Naive thymus-derived CD4-positive, alpha-beta T cell (primary cell): ENCODE results near the gene CCL1. TPM values are rescaled to one million over a fixed set of nuclear protein-coding genes. Genes with fewer than 3 reads are reported as not detected.

ENCODE experiments used
- ATAC-seq: fragments of 150-1000 bp; cut with Tn5 transposase; 2 replicates; pipeline ENCODE4 v1.10.0; 2021; ENCODE audit warnings: mild to moderate bottlenecking, moderate library complexity
- CTCF ChIA-PET: fragments of 350-600 bp; sonication (Branson Sonifier 250); formaldehyde crosslinking; loops from one replicate; lab custom pipeline; 2021; ENCODE audit warnings: antibody characterized with exemption; lab: Charles Lee
- POLR2A ChIA-PET: fragments of 350-600 bp; sonication (Branson Sonifier 250); formaldehyde crosslinking; loops from one replicate; lab custom pipeline; 2021; ENCODE audit warnings: antibody characterized with exemption, inconsistent platforms; lab: Charles Lee
- DNase-seq, 9 donors: peaks; one replicate each; pipeline versions ENCODE4 v3.0.0 to v3.0.0-alpha.2; 2020 to 2022; ENCODE audit warnings: mixed read lengths in 1 of 9
- H3K27ac ChIP-seq: one replicate; pipeline ENCODE4 v1.7.0; 2013; ENCODE audit warnings: mild to moderate bottlenecking, low read depth, low read length, moderate library complexity
- H3K27me3 ChIP-seq, 2 donors: one replicate each; pipeline ENCODE4 v1.7.0; 2013; ENCODE audit warnings: low read length in 2 of 2, mild to moderate bottlenecking in 2 of 2, moderate library complexity in 2 of 2; ENCODE audit not compliant: control insufficient read depth in 2 of 2, insufficient read depth in 2 of 2
- H3K36me3 ChIP-seq, 3 experiments: 1 replicate in 2 of 3; 2 replicates in 1 of 3; pipeline ENCODE4 v1.7.0; 2013; ENCODE audit warnings: low read length in 3 of 3, mild to moderate bottlenecking in 3 of 3, moderate library complexity in 1 of 3; ENCODE audit not compliant: insufficient read depth in 3 of 3, control insufficient read depth in 2 of 3
- H3K4me1 ChIP-seq, 2 donors: one replicate each; pipeline ENCODE4 v1.7.0; 2013; ENCODE audit warnings: low read length in 2 of 2, mild to moderate bottlenecking in 2 of 2, moderate library complexity in 1 of 2; ENCODE audit not compliant: control insufficient read depth in 2 of 2, insufficient read depth in 2 of 2
- H3K4me3 ChIP-seq: 2 replicates; pipeline ENCODE4 v1.7.0; 2013; ENCODE audit warnings: mild to moderate bottlenecking, low read length
- H3K9me3 ChIP-seq, 3 experiments: 1 replicate in 2 of 3; 2 replicates in 1 of 3; pipeline ENCODE4 v1.7.0; 2013; ENCODE audit warnings: low read length in 3 of 3; ENCODE audit not compliant: control insufficient read depth in 2 of 3
- H3K27ac Mint-ChIP-seq, 9 donors: one replicate each; pipeline ENCODE4 v1.8.0; 2020 to 2022; ENCODE audit warnings: mixed read lengths in 9 of 9, mild to moderate bottlenecking in 8 of 9, moderate library complexity in 5 of 9, inconsistent platforms in 2 of 9
- H3K27me3 Mint-ChIP-seq, 5 donors: one replicate each; pipeline ENCODE4 v1.8.0; 2021 to 2022; ENCODE audit warnings: mixed read lengths in 5 of 5, mild to moderate bottlenecking in 1 of 5
- H3K36me3 Mint-ChIP-seq, 5 donors: one replicate each; pipeline ENCODE4 v1.8.0; 2020 to 2022; ENCODE audit warnings: mixed read lengths in 5 of 5, mild to moderate bottlenecking in 3 of 5, inconsistent platforms in 1 of 5
- H3K4me1 Mint-ChIP-seq, 7 donors: one replicate each; pipeline ENCODE4 v1.8.0; 2020 to 2022; ENCODE audit warnings: mixed read lengths in 7 of 7, mild to moderate bottlenecking in 3 of 7, inconsistent platforms in 1 of 7
- H3K4me3 Mint-ChIP-seq, 10 donors: one replicate each; pipeline ENCODE4 v1.8.0; 2020 to 2022; ENCODE audit warnings: mild to moderate bottlenecking in 10 of 10, mixed read lengths in 10 of 10, moderate library complexity in 6 of 10, inconsistent platforms in 2 of 10
- H3K9me3 Mint-ChIP-seq, 11 donors: one replicate each; pipeline ENCODE4 v1.8.0; 2020 to 2022; ENCODE audit warnings: mixed read lengths in 11 of 11, mild to moderate bottlenecking in 4 of 11, inconsistent platforms in 1 of 11, moderate library complexity in 1 of 11
- intact Hi-C, 2 donors: fragments of 100-400 bp; cut with micrococcal nuclease; formaldehyde crosslinking; loops; one replicate each; pipeline ENCODE4 v1.15.1; 2023
- polyA plus RNA-seq, 2 donors: library from polyadenylated mRNA; unstranded; fragments of 300-500 nt; fragmentation: Illumina TruSeq; gene quantifications; one replicate each; pipeline ENCODE4 v1.2.3, GENCODE V29; 2021
- total RNA-seq, 6 experiments: library from RNA in 5 of 6; stranded (reverse) in 5 of 6; gene quantifications; 1 replicate in 5 of 6; 2 replicates in 1 of 6; pipeline ENCODE4 v1.2.3 and lab custom pipeline; 2021 to 2026

CCL1 gene
- total and polyA plus RNA-seq, 7 experiments from 2014 or later, result 17.4 TPM; not detected in 6

GRCh38 chr17:34391241-34391640, 28.2 kb upstream of the CCL1 start:
- no peaks in the 10 kb centered on the region for H3K9me3 ChIP-seq
- peaks cover 0 to 4% (median 0%) of the 10 kb centered on the region in 5 donors for H3K36me3 Mint-ChIP-seq
- no peak overlapping the region for H3K4me3 ChIP-seq
- ChIA-PET POLR2A (no interaction called here), CTCF (no interaction called here)
- no peaks in the 10 kb centered on the region for H3K4me1 ChIP-seq
- H3K36me3 ChIP-seq, result no peaks in the 10 kb centered on the region
- no peak overlapping the region for H3K27ac ChIP-seq
- H3K4me3 Mint-ChIP-seq, result no peak overlapping the region
- ATAC-seq (no peak), DNase-seq (no peak)
- H3K27ac Mint-ChIP-seq, result no peak overlapping the region
- peaks cover 0 to 37% (median 0%) of the 10 kb centered on the region in 7 donors for H3K4me1 Mint-ChIP-seq
- no peaks in the 10 kb centered on the region for H3K9me3 Mint-ChIP-seq
- H3K27me3 ChIP-seq, result no peaks in the 10 kb centered on the region
- peaks cover 7 to 29% (median 14%) of the 10 kb centered on the region in 5 donors for H3K27me3 Mint-ChIP-seq
- intact Hi-C loops, result no loop called here

GRCh38 chr17:34390649-34391048, 27.6 kb upstream of the CCL1 start:
- H3K27me3 ChIP-seq, result no peaks in the 10 kb centered on the region
- ATAC-seq (no peak), DNase-seq (no peak)
- ChIA-PET CTCF (no interaction called here), POLR2A (no interaction called here)
- no peaks in the 10 kb centered on the region for H3K9me3 ChIP-seq
- H3K27ac ChIP-seq, result no peak overlapping the region
- H3K4me3 Mint-ChIP-seq, result peak overlapping the region in 1 of 10 donors; percentile 12
- peaks cover 0 to 4% (median 0%) of the 10 kb centered on the region in 5 donors for H3K36me3 Mint-ChIP-seq
- peaks cover 0 to 37% (median 0%) of the 10 kb centered on the region in 7 donors for H3K4me1 Mint-ChIP-seq
- no peaks in the 10 kb centered on the region for H3K36me3 ChIP-seq
- H3K27ac Mint-ChIP-seq, result no peak overlapping the region
- intact Hi-C loops, result no loop called here
- H3K27me3 Mint-ChIP-seq, result peaks cover 12 to 29% (median 14%) of the 10 kb centered on the region in 5 donors
- H3K4me3 ChIP-seq, result no peak overlapping the region
- H3K4me1 ChIP-seq, result no peaks in the 10 kb centered on the region
- no peaks in the 10 kb centered on the region for H3K9me3 Mint-ChIP-seq

- ATAC-seq (no peak), DNase-seq (peak in 1 of 9 donors; percentile 38)
- POLR2A ChIA-PET, result no interaction called here
- H3K36me3 ChIP-seq, result no peaks in the 10 kb centered on the region
- no peaks in the 10 kb centered on the region for H3K9me3 ChIP-seq
- Mint-ChIP-seq H3K4me3 (peak overlapping the region in 1 of 10 donors; percentile 61), H3K9me3 (no peaks in the 10 kb centered on the region), H3K36me3 (peaks cover 0 to 2% (median 0%) of the 10 kb centered on the region in 5 donors), H3K27ac (peak overlapping the region in 2 of 9 donors; percentile 15 to 17), H3K4me1 (peaks cover 0 to 44% (median 0%) of the 10 kb centered on the region in 7 donors), H3K27me3 (peaks cover 14 to 29% (median 23%) of the 10 kb centered on the region in 5 donors)
- H3K4me1 ChIP-seq, result no peaks in the 10 kb centered on the region
- intact Hi-C loops, result no loop called here
- CTCF ChIA-PET, result interaction anchor here (0.6 kb wide), 1 partner anchor 142 kb away, joined by 3 read pairs; no protein-coding TSS in a partner anchor
- H3K27me3 ChIP-seq, result peaks cover 0 to 3% of the 10 kb centered on the region in 2 donors
- H3K27ac ChIP-seq, result no peak overlapping the region
- H3K4me3 ChIP-seq, result no peak overlapping the region
Observed at GRCh38 chr17:34389126-34389750, 26.2 kb upstream of the CCL1 start.

- CTCF ChIA-PET, result no interaction called here
- Mint-ChIP-seq H3K36me3 (no peaks in the 10 kb centered on the region), H3K4me1 (peaks cover 0 to 50% (median 5%) of the 10 kb centered on the region in 7 donors), H3K27me3 (peaks cover 14 to 29% (median 24%) of the 10 kb centered on the region in 5 donors), H3K27ac (peak overlapping the region in 1 of 9 donors; percentile 20), H3K9me3 (no peaks in the 10 kb centered on the region), H3K4me3 (no peak overlapping the region)
- Histone ChIP-seq H3K9me3 (no peaks in the 10 kb centered on the region), H3K4me3 (no peak overlapping the region), H3K36me3 (no peaks in the 10 kb centered on the region), H3K27me3 (peaks cover 0 to 3% of the 10 kb centered on the region in 2 donors), H3K4me1 (no peaks in the 10 kb centered on the region), H3K27ac (no peak overlapping the region)
- no peak for DNase-seq
- ATAC-seq, result no peak
- intact Hi-C loops, result no loop called here
- POLR2A ChIA-PET, result no interaction called here
Observed at GRCh38 chr17:34387566-34387965, 24.5 kb upstream of the CCL1 start.

GRCh38 chr17:34386697-34387550, 23.9 kb upstream of the CCL1 start:
- H3K9me3 ChIP-seq, result no peaks in the 10 kb centered on the region
- ATAC-seq (peak; percentile 49), DNase-seq (no peak)
- peaks cover 0 to 3% of the 10 kb centered on the region in 2 donors for H3K27me3 ChIP-seq
- no peak overlapping the region for H3K27ac ChIP-seq
- Mint-ChIP-seq H3K27me3 (peaks cover 14 to 26% (median 24%) of the 10 kb centered on the region in 5 donors), H3K4me3 (peak overlapping the region in 1 of 10 donors; percentile 11), H3K36me3 (no peaks in the 10 kb centered on the region), H3K4me1 (peaks cover 0 to 55% (median 6%) of the 10 kb centered on the region in 7 donors), H3K27ac (peak overlapping the region in 1 of 9 donors; percentile 67), H3K9me3 (no peaks in the 10 kb centered on the region)
- H3K36me3 ChIP-seq, result no peaks in the 10 kb centered on the region
- CTCF ChIA-PET, result no interaction called here
- no peaks in the 10 kb centered on the region for H3K4me1 ChIP-seq
- intact Hi-C loops, result no loop called here
- POLR2A ChIA-PET, result no interaction called here
- no peak overlapping the region for H3K4me3 ChIP-seq

GRCh38 chr17:34386343-34386696, 23.3 kb upstream of the CCL1 start:
- H3K4me1 ChIP-seq, result no peaks in the 10 kb centered on the region
- no peaks in the 10 kb centered on the region for H3K36me3 Mint-ChIP-seq
- peaks cover 0 to 56% (median 6%) of the 10 kb centered on the region in 7 donors for H3K4me1 Mint-ChIP-seq
- H3K4me3 Mint-ChIP-seq, result no peak overlapping the region
- no peaks in the 10 kb centered on the region for H3K9me3 Mint-ChIP-seq
- DNase-seq (no peak), ATAC-seq (no peak)
- POLR2A ChIA-PET, result no interaction called here
- intact Hi-C loops, result no loop called here
- H3K27ac Mint-ChIP-seq, result no peak overlapping the region
- no peaks in the 10 kb centered on the region for H3K9me3 ChIP-seq
- H3K27me3 Mint-ChIP-seq, result peaks cover 14 to 25% (median 21%) of the 10 kb centered on the region in 5 donors
- H3K36me3 ChIP-seq, result no peaks in the 10 kb centered on the region
- H3K4me3 ChIP-seq, result no peak overlapping the region
- H3K27me3 ChIP-seq, result peaks cover 0 to 3% of the 10 kb centered on the region in 2 donors
- CTCF ChIA-PET, result no interaction called here
- H3K27ac ChIP-seq, result no peak overlapping the region
